GM13976 (cell line): ENCODE measurements around the gene ARHGAP31.
"Not testable (repeated sequence)": the region's sequence is repeated elsewhere in the genome, so short reads cannot be mapped to it uniquely, and the experiment has no call there.

Experiments used
- DNase-seq: peaks from one replicate; pipeline ENCODE4 v3.0.0; 2012; ENCODE audit warnings: low spot score
- CTCF ChIP-seq: IDR thresholded peaks from 2 replicates; pipeline ENCODE4 v1.5.1; 2012; ENCODE audit warnings: borderline replicate concordance, mild to moderate bottlenecking; ENCODE audit not compliant: insufficient read depth; ENCODE audit errors: extremely low read depth, missing control alignments, control extremely low read depth
- in situ Hi-C: fragments of 300-500 bp; cut with MboI; formaldehyde crosslinking; loops from one replicate; pipeline ENCODE4 v1.12.0; 2022; ENCODE audit warnings: low sequenced_read_pairs, mixed read lengths, inconsistent platforms; ENCODE audit not compliant: unreplicated experiment

Gene ARHGAP31

GRCh38 chr3:119259821-119260220 lies 34.4 kb upstream of the ARHGAP31 start:
- TF ChIP-seq CTCF = no peak
- DNase-seq = no peak
- in situ Hi-C loops = no loop called here

- DNase-seq = no peak
- TF ChIP-seq CTCF = no peak
- in situ Hi-C loops = no loop called here
These were observed 33.1 kb upstream of the ARHGAP31 start for GRCh38 chr3:119261055-119261454.

DNA sequence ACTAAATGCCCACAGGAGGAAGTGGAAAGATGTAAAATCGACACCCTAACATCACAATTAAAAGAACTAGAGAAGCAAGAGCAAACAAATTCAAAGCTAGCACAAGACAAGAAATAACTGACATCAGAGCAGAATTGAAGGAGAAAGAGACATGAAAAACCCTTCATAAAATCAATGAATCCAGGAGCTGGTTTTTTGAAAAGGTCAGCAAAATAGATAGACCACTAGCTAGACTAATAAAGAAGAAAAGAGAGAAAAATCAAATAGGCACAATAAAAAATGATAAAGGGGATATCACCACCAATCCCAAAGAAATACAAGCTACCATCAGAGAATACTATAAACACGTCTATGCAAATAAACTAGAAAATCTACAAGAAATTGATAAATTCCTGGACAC lies 24.0 kb upstream of the ARHGAP31 start:
- DNase-seq, in situ Hi-C loops: not testable (repeated sequence)

- TF ChIP-seq CTCF = no peak
- in situ Hi-C loops = loop anchor here (25.0 kb wide), 1 partner anchor 411 kb away; the partner anchor contains the start of gene COX17
- no peak for DNase-seq
These were observed 17.5 kb upstream of the ARHGAP31 start for GRCh38 chr3:119276680-119277079.

DNA sequence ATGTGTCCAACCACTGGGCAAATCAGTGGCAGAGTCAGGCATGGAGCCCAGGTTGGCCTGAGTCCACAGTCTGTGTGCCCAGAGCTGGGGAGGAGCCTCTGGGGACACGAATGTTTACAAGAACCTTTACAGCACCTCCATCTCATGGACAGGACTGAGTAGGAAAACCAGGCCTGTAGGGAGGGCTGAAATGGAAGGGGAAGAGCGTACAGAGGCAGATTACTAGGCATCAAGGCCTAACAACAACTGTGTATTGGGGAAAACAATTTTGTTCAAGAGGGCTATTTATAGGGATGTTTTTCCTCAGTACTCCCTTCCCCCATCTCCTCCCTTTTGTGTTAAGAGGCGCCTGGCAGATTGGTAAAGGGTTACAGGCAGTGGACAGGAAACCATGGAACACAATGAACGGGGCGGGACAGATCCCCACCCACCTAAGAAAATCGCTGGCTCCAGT lies 15.1 kb upstream of the ARHGAP31 start:
- DNase-seq = no peak
- in situ Hi-C loops = loop anchor here (25.0 kb wide), 1 partner anchor 408 kb away; the partner anchor contains the start of gene COX17
- TF ChIP-seq CTCF = no peak

- no peak for TF ChIP-seq CTCF
- in situ Hi-C loops = loop anchor here (25.0 kb wide), 1 partner anchor 408 kb away; the partner anchor contains the start of gene COX17
These were observed 14.5 kb upstream of the ARHGAP31 start for GRCh38 chr3:119279584-119280243.

GRCh38 chr3:119288669-119289403 lies 5.3 kb upstream of the ARHGAP31 start:
- in situ Hi-C loops = loop anchor here (25.0 kb wide), 1 partner anchor 398 kb away; the partner anchor contains the start of gene COX17
- no peak for TF ChIP-seq CTCF
- DNase-seq = no peak

More at GRCh38 chr3:119279584-119280243, 14.5 kb upstream of the ARHGAP31 start:
- DNase-seq = no peak
